Glutamatergic neuron (in vitro differentiated cells): Measurements from ENCODE around the gene PRSS1. TPM values are rescaled to one million over a fixed set of nuclear protein-coding genes. Genes with fewer than 3 reads are reported as not detected.

Source experiments
- DNase-seq: peaks from one replicate; pipeline ENCODE4 v3.0.0; 2022
- H3K27ac Mint-ChIP-seq: one replicate; pipeline ENCODE4 v1.8.0; 2020; ENCODE audit warnings: mild to moderate bottlenecking, mixed read lengths, inconsistent platforms; ENCODE audit not compliant: unreplicated experiment
- H3K27me3 Mint-ChIP-seq: one replicate; pipeline ENCODE4 v1.8.0; 2020; ENCODE audit warnings: mild to moderate bottlenecking, moderate library complexity, mixed read lengths, inconsistent platforms; ENCODE audit not compliant: unreplicated experiment
- H3K36me3 Mint-ChIP-seq: one replicate; pipeline ENCODE4 v1.8.0; 2020; ENCODE audit warnings: mild to moderate bottlenecking, mixed read lengths, inconsistent platforms; ENCODE audit not compliant: unreplicated experiment
- H3K4me1 Mint-ChIP-seq: one replicate; pipeline ENCODE4 v1.8.0; 2020; ENCODE audit warnings: mild to moderate bottlenecking, low read depth, mixed read lengths, inconsistent platforms; ENCODE audit not compliant: unreplicated experiment
- H3K4me3 Mint-ChIP-seq: one replicate; pipeline ENCODE4 v1.8.0; 2020; ENCODE audit warnings: mild to moderate bottlenecking, mixed read lengths, inconsistent platforms; ENCODE audit not compliant: unreplicated experiment
- H3K9me3 Mint-ChIP-seq: one replicate; pipeline ENCODE4 v1.8.0; 2020; ENCODE audit warnings: mild to moderate bottlenecking, moderate library complexity, mixed read lengths, inconsistent platforms; ENCODE audit not compliant: unreplicated experiment
- CTCF ChIP-seq: fragments of 200-600 bp; sonication (generic); IDR thresholded peaks from one replicate; pipeline ENCODE4 v1.5.0; 2021; ENCODE audit not compliant: partially characterized antibody, unreplicated experiment
- total RNA-seq: library from RNA; stranded (reverse); fragmentation: NEBNext Ultra II Directional; extraction: Animal tissue kit (Norgen Biotek cat#: 25700); gene quantifications from one replicate; pipeline ENCODE4 v1.2.1, GENCODE V29; 2021; ENCODE audit not compliant: unreplicated experiment

Gene PRSS1
- total RNA-seq, 1 donor from 2014 or later, result not detected

GRCh38 chr7:142711746-142712616, 37.3 kb upstream of the PRSS1 start:
- H3K27me3 Mint-ChIP-seq, result no peaks in the 10 kb centered on the region
- no peaks in the 10 kb centered on the region for H3K4me1 Mint-ChIP-seq
- no peak for DNase-seq
- H3K4me3 Mint-ChIP-seq, result no peak overlapping the region
- H3K27ac Mint-ChIP-seq, result no peak overlapping the region
- TF ChIP-seq CTCF, result peak; percentile 56
- H3K36me3 Mint-ChIP-seq, result no peaks in the 10 kb centered on the region
- no peaks in the 10 kb centered on the region for H3K9me3 Mint-ChIP-seq

- peak; percentile 8 for TF ChIP-seq CTCF
Measured at GRCh38 chr7:142712617-142712957, 36.7 kb upstream of the PRSS1 start.

GRCh38 chr7:142714375-142714774, 34.9 kb upstream of the PRSS1 start:
- TF ChIP-seq CTCF, result no peak
- H3K27me3 Mint-ChIP-seq, result no peaks in the 10 kb centered on the region
- no peaks in the 10 kb centered on the region for H3K36me3 Mint-ChIP-seq
- H3K27ac Mint-ChIP-seq, result no peak overlapping the region
- no peak overlapping the region for H3K4me3 Mint-ChIP-seq
- DNase-seq, result no peak
- H3K4me1 Mint-ChIP-seq, result no peaks in the 10 kb centered on the region
- no peaks in the 10 kb centered on the region for H3K9me3 Mint-ChIP-seq

More at GRCh38 chr7:142712617-142712957, 36.7 kb upstream of the PRSS1 start:
- DNase-seq, result no peak
- Mint-ChIP-seq H3K9me3 (no peaks in the 10 kb centered on the region), H3K4me1 (no peaks in the 10 kb centered on the region), H3K4me3 (no peak overlapping the region), H3K27ac (no peak overlapping the region), H3K27me3 (no peaks in the 10 kb centered on the region), H3K36me3 (no peaks in the 10 kb centered on the region)

GRCh38 chr7:142716596-142716995, 32.7 kb upstream of the PRSS1 start:
- no peak overlapping the region for H3K4me3 Mint-ChIP-seq
- H3K36me3 Mint-ChIP-seq, result no peaks in the 10 kb centered on the region
- DNase-seq, result no peak
- no peaks in the 10 kb centered on the region for H3K9me3 Mint-ChIP-seq
- H3K27ac Mint-ChIP-seq, result no peak overlapping the region
- no peak for TF ChIP-seq CTCF
- no peaks in the 10 kb centered on the region for H3K4me1 Mint-ChIP-seq
- no peaks in the 10 kb centered on the region for H3K27me3 Mint-ChIP-seq

- no peak for TF ChIP-seq CTCF
- H3K9me3 Mint-ChIP-seq, result no peaks in the 10 kb centered on the region
Measured at GRCh38 chr7:142717453-142717852, 31.8 kb upstream of the PRSS1 start.

More at GRCh38 chr7:142717453-142717852, 31.8 kb upstream of the PRSS1 start:
- Mint-ChIP-seq H3K27me3 (no peaks in the 10 kb centered on the region), H3K36me3 (no peaks in the 10 kb centered on the region), H3K4me3 (no peak overlapping the region), H3K4me1 (no peaks in the 10 kb centered on the region), H3K27ac (no peak overlapping the region)
- DNase-seq, result no peak
